GM19463 (cell line): ENCODE results near the gene CXCL6.

Source experiments
- ATAC-seq: cut with Tn5 transposase; IDR thresholded peaks from one replicate; pipeline ENCODE4 v1.9.1; 2021; ENCODE audit warnings: mild to moderate bottlenecking, moderate library complexity; ENCODE audit not compliant: unreplicated experiment

CXCL6 gene

DNA sequence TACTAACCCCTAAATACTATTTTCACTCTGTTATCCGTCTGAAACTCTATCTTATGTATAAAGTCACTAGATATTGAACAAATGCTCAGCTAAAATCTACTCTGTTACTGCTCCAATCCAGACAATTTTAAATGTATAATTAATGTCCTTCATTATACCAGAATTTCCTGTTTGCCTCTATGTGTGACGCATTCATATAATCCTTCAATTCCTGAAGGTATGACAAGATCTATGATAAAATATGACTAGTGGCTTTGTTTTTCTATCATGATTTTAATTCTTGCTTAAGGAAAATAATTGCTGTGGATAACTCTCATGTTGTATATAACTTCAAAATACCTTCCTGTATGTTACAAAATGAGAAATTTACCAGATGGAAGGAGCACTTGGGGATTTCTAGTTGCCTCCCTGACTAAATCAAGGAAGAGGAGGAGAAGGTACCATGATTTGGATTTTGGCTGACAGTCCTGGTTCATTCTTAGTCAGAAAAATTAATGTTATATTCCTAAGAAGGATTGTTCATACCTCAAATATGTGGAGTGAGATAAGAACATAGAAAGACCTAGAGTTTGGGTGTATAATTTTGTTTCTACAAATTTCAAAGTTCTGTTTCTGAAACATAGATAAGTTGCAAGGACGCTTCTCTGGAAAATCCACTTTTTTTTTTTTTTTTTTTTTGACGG, 4.9 kb downstream of the CXCL6 start:
- no peak for ATAC-seq

DNA sequence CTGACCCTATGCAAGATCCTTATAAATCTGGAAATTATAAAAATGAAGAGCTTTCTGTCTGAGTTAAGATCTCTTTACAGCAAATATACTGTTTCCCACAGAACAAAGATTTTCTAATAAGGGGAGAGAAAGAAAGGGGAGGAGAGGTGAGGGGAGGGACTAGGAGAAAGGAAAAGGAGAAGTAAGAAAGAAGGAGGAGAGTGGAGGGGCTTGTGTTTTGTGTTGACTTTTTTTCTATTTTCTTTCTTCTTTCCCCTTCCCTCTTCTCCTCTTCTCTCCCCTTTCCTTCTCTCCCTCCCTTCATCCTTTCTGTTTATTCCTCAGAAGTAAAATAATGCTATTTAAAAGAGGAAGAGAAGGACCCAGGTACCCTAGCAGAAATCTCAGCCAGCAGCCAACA, 6.2 kb downstream of the CXCL6 start:
- ATAC-seq, result no peak

DNA sequence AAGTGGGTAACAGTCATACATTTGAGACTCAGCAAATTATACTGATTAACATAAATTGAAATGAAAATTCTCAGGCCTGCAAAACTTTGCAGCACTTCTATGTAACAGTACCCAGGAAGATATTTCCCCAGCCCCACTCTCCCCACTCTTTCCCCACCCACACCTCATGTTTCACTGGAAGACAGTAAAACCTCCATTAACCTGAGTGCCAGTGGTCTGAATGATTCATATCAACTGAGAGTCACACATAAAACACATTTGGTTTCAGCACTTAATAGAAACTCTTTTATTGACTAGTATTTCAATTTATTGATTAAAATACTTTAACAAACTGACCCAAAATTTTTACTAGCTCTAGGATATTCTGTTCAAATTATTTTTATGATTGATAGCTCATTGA, 6.9 kb downstream of the CXCL6 start:
- no peak for ATAC-seq

DNA sequence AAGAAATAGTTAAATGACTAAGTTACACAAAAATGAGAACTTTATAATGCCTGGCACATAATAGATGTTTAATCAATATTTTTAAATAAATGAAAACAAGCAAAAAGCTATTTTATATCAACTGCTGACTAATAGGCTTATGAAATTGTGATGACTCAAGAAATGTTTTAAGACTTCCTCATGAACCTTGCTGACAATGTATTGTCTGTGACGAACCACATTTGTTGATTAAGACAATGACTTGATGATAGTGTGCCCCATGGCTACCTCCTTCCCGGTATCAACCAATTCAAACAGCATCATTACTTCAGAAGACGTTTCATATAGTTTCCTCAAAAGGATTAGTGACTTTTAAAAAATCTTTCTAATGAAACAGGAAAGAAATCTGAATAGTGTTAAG, 7.9 kb downstream of the CXCL6 start:
- ATAC-seq, result no peak

DNA sequence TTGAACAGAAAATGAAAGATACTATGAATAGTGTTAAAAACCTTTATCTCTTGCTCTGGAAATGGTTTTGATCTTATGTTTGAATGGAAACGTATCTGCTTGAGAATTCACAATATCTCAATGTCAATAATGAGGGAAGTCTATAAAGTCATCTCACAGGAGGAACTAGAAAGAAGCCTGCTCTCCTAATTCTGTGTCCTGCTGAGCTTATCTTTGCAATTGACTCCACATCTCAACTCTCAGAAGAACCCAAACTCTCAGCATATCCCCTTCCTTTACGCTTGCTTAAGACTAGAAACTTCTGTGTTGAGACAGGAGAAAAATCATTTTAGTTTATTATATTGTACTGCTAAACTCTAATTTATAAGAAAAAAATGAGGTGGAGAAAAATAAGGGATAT, 8.3 kb downstream of the CXCL6 start:
- ATAC-seq, result no peak

DNA sequence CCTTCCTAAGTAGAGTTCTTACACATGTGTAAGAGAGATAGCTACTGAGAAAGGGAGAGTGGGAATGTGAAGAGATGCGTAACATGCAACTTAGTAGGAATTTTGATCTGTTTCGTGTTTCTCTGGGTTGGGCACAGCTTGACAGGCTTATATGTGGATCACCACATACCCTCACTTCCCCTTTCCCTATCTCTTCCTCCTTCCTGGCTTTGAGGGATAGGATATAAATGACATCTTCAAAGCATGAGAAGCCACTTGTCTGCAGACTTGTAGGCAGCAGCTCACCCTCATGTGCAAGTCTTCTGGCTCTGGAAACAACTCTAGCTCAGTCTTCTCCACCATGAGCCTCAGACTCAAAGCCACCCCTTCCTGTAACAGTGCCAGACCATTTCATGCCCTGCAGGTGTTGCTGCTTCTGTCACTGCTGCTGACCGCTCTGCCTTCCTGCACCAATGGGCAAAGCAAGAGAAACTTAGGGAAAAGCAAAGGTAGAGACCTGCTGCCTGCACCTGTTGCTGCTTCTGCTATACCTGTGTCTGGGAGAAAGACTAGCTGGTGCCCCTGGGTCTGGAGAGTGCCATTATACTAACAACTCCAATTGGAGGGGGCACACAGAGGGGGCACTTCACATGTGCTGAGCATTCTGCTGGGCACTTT, 11.2 kb downstream of the CXCL6 start:
- ATAC-seq, result no peak

DNA sequence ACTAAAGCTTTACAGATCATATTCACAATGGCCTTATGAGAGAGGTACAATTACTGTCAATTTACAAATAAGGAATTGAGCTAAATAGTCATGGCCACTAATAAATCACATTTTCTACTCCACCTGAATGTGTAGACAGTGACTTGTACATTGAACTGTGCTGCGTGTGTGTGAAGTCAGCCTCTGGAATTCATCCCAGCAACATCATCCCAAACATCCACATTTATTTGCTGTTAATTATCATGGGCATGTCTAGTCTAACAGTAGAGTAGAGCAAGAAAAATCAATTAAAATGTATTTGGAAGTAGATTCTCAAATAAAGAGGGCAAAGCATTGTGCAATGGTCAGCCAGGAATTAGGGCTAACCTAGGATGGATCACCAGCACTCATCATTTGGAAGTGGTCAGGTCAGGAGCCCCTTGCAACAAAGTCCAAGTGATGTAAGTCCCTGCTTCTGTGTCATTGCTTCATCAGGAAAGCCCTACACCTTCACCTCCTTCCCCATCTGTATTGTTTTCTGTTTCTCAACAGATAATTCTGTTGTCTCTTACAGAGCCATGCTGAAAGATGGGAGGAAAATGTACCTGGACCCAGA, 11.8 kb downstream of the CXCL6 start:
- ATAC-seq, result no peak

DNA sequence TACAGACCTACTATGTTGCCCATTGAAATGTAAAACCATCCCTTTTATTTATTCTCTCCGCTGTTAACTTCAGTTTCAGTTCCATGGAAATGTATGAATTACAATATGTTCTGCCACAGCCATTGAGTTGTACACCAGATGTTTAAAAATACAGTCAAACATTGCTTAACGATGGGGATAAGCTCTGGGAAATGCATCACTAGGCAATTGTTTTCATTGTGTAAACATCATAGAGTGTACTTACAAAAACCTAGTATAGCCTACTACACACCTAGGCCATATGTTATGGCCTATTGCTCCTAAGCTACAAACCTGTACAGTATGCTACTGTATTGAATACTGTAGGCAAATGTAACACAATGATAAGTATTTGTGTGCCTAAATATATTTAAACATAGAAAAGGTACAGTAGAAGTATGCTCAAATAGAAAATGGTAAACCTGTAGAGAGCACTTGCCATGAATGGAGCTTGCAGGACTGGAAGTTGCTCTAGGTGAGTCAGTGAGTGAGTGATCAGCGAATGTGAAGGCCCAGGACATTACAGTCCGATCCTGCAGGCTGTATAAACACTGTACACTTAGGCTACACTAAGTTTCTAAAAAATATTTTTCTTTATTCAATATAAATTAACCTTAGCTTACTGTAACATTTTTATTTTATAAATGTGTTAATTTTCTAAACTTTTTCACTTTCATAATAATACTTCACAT, 13.9 kb downstream of the CXCL6 start:
- no peak for ATAC-seq

DNA sequence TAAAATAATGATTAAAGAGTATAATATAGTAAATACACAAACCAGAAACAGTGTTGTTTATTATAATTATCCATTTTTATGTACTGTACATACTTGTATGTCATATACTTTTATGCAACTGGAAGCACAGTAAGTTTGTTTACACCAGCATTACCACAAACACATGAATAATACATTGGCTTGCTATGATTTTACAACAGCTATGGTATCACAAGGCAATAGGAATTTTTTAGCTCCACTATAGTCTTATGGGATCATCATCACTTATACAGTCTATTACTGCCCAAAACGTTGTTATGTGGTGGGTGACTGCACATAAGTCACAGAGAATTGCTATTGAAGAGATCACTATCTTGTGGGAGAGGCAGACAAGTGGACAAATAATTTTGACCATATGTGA, 14.8 kb downstream of the CXCL6 start:
- ATAC-seq, result no peak

DNA sequence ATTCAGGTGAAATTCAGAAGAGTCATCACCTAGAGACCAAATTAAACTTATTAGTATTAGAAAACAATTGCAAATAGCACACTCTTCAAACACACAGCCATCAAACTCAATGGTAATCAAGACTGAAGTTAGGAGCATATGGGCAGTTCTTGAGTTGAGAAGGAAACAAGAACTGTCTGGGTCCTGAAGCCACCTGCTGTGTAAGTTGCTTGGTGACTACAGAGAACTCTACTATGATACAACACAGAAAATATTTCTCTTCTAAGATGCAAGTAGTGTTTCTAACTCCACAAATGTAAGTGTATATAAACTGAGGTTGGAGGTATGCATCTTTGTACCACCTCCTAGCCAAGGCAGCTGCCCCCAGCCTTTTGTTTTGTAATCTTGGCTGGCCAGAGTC, 16.3 kb downstream of the CXCL6 start:
- no peak for ATAC-seq

DNA sequence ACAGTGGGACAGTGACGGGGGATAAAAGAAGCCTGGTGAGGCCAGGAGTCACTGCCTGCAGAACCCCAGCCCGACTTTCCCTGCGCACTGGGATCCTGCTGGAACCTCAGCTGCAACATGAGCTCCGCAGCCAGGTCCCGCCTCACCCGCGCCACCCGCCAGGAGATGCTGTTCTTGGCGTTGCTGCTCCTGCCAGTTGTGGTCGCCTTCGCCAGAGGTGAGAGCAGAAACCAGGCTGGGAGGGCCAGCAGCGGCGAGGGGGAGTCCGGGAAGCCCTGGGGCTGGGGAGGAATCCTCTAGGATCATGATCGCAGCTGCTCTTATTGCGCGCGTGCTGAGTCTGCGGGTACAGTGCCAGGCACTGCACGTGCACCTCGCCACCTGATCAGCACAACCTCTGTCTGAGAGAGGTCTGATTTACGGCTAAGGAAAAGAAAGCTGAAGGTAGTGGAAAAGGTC, 16.8 kb downstream of the CXCL6 start, which contains the start of gene PF4V1:
TSS of gene PF4V1 (plus strand) at position 51 of the 459 bp plus-strand sequence. CDS start at position 118, 67 bp downstream.
- no peak for ATAC-seq

DNA sequence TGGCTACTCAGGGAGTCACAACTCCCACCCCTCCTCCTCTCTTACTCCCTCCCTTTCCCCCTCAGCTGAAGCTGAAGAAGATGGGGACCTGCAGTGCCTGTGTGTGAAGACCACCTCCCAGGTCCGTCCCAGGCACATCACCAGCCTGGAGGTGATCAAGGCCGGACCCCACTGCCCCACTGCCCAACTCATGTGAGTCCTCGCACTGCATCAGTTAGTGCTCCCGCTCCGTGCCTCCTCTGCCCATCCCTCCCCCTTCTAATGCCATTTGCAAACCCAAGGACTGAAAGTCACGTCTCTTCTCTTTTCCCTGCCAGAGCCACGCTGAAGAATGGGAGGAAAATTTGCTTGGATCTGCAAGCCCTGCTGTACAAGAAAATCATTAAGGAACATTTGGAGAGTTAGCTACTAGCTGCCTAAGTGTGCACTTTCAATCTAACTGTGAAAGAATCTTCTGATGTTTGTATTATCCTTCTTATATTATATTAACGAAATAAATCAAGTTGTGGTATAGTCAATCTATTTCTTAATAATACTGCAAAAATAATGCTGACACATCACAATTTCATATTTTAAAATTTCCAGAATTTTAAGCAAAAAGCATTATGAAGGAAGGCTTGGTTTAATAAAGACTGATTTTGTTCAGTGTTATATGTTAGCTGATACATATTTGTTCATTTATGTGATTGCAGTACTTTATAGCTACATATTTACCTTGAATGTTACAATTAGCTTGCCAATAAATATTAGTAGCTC, 17.4 kb downstream of the CXCL6 start:
- ATAC-seq, result no peak

DNA sequence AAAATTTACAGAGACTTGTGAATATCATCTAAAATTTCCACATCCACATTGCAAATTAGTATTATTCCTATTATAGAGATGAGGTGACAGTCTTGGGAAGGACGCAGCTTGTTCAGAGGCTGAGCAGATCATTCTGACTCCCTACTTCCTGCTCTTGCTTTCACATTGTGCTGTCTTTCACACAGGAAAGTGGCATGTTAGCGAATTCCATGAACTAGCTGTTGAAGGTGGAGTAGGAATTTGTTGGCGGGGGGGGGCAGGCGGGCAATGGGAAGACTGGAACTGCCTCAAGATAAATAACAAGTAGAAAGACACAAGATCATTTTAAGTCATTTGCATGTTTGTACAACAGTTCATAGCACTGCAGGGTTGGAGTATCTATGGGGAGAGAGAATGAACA, 18.9 kb downstream of the CXCL6 start:
- no peak for ATAC-seq

DNA sequence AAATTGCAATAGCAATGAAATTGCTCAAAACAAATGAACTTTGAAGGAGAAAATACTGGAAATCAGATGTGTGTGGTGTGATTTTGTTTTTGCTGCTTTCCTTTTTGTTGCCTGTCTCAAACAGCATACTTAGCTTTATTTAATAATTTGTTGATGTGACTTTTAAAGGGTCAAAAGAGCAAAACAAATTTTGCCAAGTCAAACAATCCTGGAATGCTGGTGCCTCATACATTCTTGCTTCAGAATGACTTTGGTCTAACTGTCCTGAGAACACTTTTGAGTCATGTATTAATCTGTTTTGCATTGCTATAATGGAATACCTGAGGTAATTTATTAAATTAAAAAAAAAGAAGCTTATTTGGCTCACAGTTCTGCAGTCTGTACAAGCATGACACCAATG, 20.0 kb downstream of the CXCL6 start:
- no peak for ATAC-seq

DNA sequence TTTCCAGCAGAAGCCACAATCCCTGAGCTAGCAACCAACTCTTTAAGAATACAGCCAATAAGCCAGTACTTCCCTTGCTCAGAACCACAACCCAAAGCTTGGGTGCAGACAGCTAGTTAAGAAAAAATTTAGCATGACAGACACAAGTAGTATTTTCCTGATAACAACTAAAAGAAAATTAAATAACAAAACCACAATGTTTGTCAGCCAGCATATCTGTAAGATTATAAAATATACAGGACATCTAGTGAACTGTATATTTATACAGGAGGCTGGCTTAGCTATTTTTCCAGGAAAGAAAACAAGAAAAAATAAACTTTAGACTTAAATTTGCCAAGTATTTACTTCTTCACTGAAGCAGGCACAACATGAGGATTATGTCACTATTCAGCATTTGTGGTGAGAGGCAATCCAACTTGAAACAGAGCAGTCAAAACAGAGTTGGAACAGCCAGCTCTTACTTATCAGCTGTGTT, 23.2 kb downstream of the CXCL6 start:
- no peak for ATAC-seq

DNA sequence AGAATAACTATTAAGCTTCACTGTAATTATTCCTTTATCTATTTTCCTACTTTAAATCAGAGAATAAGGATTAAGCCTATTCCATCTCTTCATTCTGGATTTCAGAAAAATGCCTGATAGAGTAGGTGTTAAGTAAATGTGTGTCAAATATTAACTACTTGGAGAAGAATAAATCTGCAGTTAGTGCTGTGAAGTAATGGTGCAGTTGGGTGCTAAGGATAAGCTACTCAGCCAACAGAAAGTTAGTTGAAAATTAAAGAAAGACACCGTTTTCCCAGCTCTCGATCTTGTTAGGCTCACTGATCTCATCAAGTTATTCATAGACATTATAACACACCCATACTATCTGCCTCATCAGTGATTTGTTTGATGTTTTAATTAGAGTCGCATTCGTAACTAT, 23.7 kb downstream of the CXCL6 start:
- no peak for ATAC-seq

DNA sequence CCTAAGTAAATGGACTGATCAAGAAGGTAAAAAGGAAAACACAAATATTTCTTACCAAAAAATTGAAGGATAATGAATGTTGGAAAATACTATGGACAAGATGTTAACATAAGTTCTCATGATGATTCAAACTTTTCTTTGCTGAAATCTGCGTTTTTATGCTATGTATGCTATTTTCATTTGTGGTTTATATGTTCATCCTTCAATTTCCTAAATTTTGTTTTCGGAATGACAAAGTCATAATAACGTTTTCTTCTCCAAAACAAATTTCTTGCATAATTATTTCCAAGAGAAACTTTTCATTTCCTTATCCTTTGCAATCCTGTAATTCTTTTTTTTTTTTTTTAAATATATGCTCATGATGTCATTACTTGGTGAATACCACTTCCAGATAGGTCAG, 24.4 kb downstream of the CXCL6 start:
- no peak for ATAC-seq

DNA sequence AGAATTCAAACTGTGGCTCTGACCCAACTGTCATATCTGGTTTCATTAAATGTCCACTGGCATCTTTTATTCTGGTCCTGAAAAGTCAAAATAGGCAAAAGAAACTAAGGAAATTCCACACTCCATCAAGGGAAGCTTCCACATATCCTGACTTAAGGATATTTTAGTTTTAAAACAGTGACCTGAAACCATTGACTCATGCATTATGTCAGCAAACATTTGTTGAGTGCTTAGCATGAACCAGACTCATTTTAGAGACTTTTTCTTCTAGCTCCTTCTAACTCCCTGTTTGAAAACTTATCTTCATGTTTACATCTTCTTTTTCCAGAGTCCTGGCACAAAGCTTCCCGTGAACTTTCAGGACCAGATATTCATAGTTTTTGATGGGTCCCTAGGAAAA, 25.8 kb downstream of the CXCL6 start:
- ATAC-seq, result no peak

DNA sequence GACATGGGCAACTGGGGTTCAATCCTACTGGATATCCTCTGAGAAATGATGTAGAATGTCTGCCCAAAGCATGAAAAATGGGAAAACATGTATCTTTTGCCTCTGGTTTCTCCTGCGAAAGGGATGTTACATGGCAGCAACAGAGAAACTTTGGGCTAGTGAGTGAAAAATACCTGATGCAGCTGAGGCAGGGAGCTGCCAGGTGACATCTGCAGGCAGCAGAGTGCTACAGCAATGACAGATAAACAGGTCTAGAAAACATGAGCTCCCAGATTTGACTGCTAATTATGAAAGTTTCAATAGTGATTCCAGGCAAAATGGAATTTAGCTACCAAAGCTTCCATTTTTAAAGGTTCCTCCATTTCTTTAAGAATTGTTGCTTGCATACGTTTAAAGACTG, 27.9 kb downstream of the CXCL6 start:
- no peak for ATAC-seq

DNA sequence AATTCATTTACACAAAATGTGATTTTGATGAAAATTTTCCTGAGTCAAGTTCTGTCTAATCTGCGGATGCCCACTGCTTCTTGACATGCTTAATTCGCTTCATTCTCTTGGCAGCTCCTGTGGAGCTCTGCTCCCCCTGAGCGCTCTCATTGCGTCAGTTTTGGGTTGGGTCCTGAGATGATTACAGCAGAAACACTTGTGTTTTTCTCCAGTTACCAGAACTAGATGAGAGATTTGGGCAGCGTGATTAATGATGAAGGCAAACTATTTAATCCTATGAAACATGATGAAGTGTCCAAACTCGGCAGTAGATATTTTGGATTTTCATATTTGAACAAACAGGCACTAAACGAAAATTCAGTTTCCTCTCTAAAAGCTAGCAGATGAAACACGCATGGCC, 28.5 kb downstream of the CXCL6 start:
- no peak for ATAC-seq
